Endothelial cell (in vitro differentiated cells): ENCODE data around the gene B4GALNT3. TPM values are rescaled to one million over a fixed set of nuclear protein-coding genes. Genes with fewer than 3 reads are reported as not detected.
A peak's percentile ranks its signal among the peaks of the same experiment; 100 is the strongest.
"Not testable (repeated sequence)": the region's sequence is repeated elsewhere in the genome, so short reads cannot be mapped to it uniquely, and the experiment has no call there.

Experiments
- DNase-seq: peaks from one replicate; pipeline ENCODE4 v3.0.0; 2021; ENCODE audit warnings: low spot score
- H3K27ac Mint-ChIP-seq: one replicate; pipeline ENCODE4 v1.8.0; 2021; ENCODE audit warnings: mixed read lengths, inconsistent platforms; ENCODE audit not compliant: unreplicated experiment
- H3K27me3 Mint-ChIP-seq: one replicate; pipeline ENCODE4 v1.8.0; 2021; ENCODE audit warnings: mild to moderate bottlenecking, moderate library complexity, mixed read lengths, inconsistent platforms; ENCODE audit not compliant: unreplicated experiment
- H3K36me3 Mint-ChIP-seq: one replicate; pipeline ENCODE4 v1.8.0; 2021; ENCODE audit warnings: mild to moderate bottlenecking, low read depth, mixed read lengths, inconsistent platforms; ENCODE audit not compliant: unreplicated experiment
- H3K4me1 Mint-ChIP-seq: one replicate; pipeline ENCODE4 v1.8.0; 2021; ENCODE audit warnings: mild to moderate bottlenecking, mixed read lengths, inconsistent platforms; ENCODE audit not compliant: unreplicated experiment
- H3K4me3 Mint-ChIP-seq: one replicate; pipeline ENCODE4 v1.8.0; 2021; ENCODE audit warnings: mild to moderate bottlenecking, mixed read lengths, inconsistent platforms; ENCODE audit not compliant: unreplicated experiment
- H3K9me3 Mint-ChIP-seq: one replicate; pipeline ENCODE4 v1.8.0; 2021; ENCODE audit warnings: mixed read lengths, inconsistent platforms; ENCODE audit not compliant: unreplicated experiment
- CTCF ChIP-seq: fragments of 200-600 bp; sonication (generic); IDR thresholded peaks from one replicate; pipeline ENCODE4 v1.5.0; 2021; ENCODE audit warnings: antibody characterized with exemption; ENCODE audit not compliant: unreplicated experiment
- long read RNA-seq: library from polyadenylated mRNA; unstranded; transcript quantifications from one replicate; pipeline ENCODE4 v2.0.0, GENCODE V29; 2020; ENCODE audit not compliant: unreplicated experiment
- total RNA-seq: library from RNA; stranded (reverse); fragmentation: NEBNext Ultra II Directional; extraction: Animal tissue kit (Norgen Biotek cat#: 25700); gene quantifications from one replicate; pipeline ENCODE4 v1.2.1, GENCODE V29; 2021; ENCODE audit not compliant: unreplicated experiment

Gene B4GALNT3
- 4.2 TPM for total RNA-seq
- long read RNA-seq, partial matches to known transcripts = 0 of 4 reads
- long read RNA-seq, other reads (novel, unspliced or antisense) = 4 of 4 reads

GRCh38 chr12:459430-460258 is at the start of gene B4GALNT3:
Gene B4GALNT3, plus strand, starts transcription at chr12:459939. Its CDS starts 438 bp downstream, at chr12:460377.
- no peaks in the 10 kb centered on the region for H3K9me3 Mint-ChIP-seq
- no peak for TF ChIP-seq CTCF
- DNase-seq = peak; percentile 31
- H3K4me3 Mint-ChIP-seq = peak within 1 kb of the TSS; percentile 77
- H3K27me3 Mint-ChIP-seq = peaks cover 27% of the 10 kb centered on the region
- peaks cover 7% of the 10 kb centered on the region for H3K36me3 Mint-ChIP-seq
- H3K27ac Mint-ChIP-seq = no peak within 1 kb of the TSS
- H3K4me1 Mint-ChIP-seq = peaks cover 8% of the 10 kb centered on the region

GRCh38 chr12:414859-415258 is 44.9 kb upstream of the B4GALNT3 start:
- H3K4me3 Mint-ChIP-seq = no peak overlapping the region
- no peaks in the 10 kb centered on the region for H3K4me1 Mint-ChIP-seq
- DNase-seq = no peak
- no peaks in the 10 kb centered on the region for H3K27me3 Mint-ChIP-seq
- H3K36me3 Mint-ChIP-seq = peaks cover 32% of the 10 kb centered on the region
- H3K27ac Mint-ChIP-seq = no peak overlapping the region
- H3K9me3 Mint-ChIP-seq = no peaks in the 10 kb centered on the region
- no peak for TF ChIP-seq CTCF

- Mint-ChIP-seq H3K27ac (no peak overlapping the region), H3K4me3 (no peak overlapping the region), H3K4me1 (no peaks in the 10 kb centered on the region), H3K9me3 (no peaks in the 10 kb centered on the region), H3K36me3 (peaks cover 23% of the 10 kb centered on the region), H3K27me3 (no peaks in the 10 kb centered on the region)
- no peak for TF ChIP-seq CTCF
- no peak for DNase-seq
Observed at GRCh38 chr12:418432-418831, 41.3 kb upstream of the B4GALNT3 start.

GRCh38 chr12:422526-422925 is 37.2 kb upstream of the B4GALNT3 start:
- Mint-ChIP-seq H3K27ac (no peak overlapping the region), H3K36me3 (peaks cover 9% of the 10 kb centered on the region), H3K4me3 (no peak overlapping the region), H3K27me3 (no peaks in the 10 kb centered on the region), H3K4me1 (no peaks in the 10 kb centered on the region), H3K9me3 (no peaks in the 10 kb centered on the region)
- no peak for TF ChIP-seq CTCF
- DNase-seq = no peak

GRCh38 chr12:435737-436136 is 24.0 kb upstream of the B4GALNT3 start:
- H3K27ac Mint-ChIP-seq, H3K4me3 Mint-ChIP-seq, H3K4me1 Mint-ChIP-seq, DNase-seq, H3K27me3 Mint-ChIP-seq, H3K9me3 Mint-ChIP-seq: not testable (repeated sequence)
- H3K36me3 Mint-ChIP-seq = peaks cover 21% of the 10 kb centered on the region
